K562 (cell line): Measurements from ENCODE around the gene NAPA. TPM values are rescaled to one million over a fixed set of nuclear protein-coding genes. Genes with fewer than 3 reads are reported as not detected.

Source experiments
- CHAMP1 ChIP-seq: fragments of 450-650 bp; IDR thresholded peaks from 2 replicates; pipeline ENCODE4 v1.6.1; 2016; ENCODE audit warnings: mild to moderate bottlenecking
- CREB5 ChIP-seq: fragments of 250-450 bp; sonication (Bioruptor Pico); IDR thresholded peaks from 2 replicates; pipeline ENCODE4 v1.5.0; 2020; ENCODE audit warnings: mild to moderate bottlenecking
- FOXK1 ChIP-seq: sonication (generic); formaldehyde crosslinking; IDR thresholded peaks from 2 replicates; pipeline ENCODE4 v1.8.0; 2022; ENCODE audit warnings: missing genetic modification reagents, mild to moderate bottlenecking, borderline replicate concordance
- GTF2E2 ChIP-seq: fragments of 200-800 bp; sonication (Bioruptor generic); IDR thresholded peaks from 2 replicates; pipeline ENCODE4 v1.6.1; 2016; ENCODE audit warnings: missing genetic modification characterization, missing compliant biosample characterization
- HDGF ChIP-seq: fragments of 450-650 bp; IDR thresholded peaks from 2 replicates; pipeline ENCODE4 v1.6.1; 2016
- KDM1A ChIP-seq, 2 experiments: fragments of 450-650 bp; IDR thresholded peaks; 2 replicates each; pipeline ENCODE4 v1.6.1; 2016; ENCODE audit warnings: mild to moderate bottlenecking in 2 of 2
- MECOM ChIP-seq: fragments of 250-450 bp; sonication (Bioruptor Pico); IDR thresholded peaks from 2 replicates; pipeline ENCODE4 v1.8.0; 2022; ENCODE audit warnings: inconsistent platforms
- PCBP2 ChIP-seq: fragments of 200-400 bp; formaldehyde crosslinking; IDR thresholded peaks from 2 replicates; pipeline ENCODE4 v1.6.1; 2018; ENCODE audit warnings: low read length, low read depth, mild to moderate bottlenecking, moderate library complexity; ENCODE audit not compliant: poor library complexity, severe bottlenecking
- PRPF4 ChIP-seq: fragments of 200-400 bp; formaldehyde crosslinking; IDR thresholded peaks from one replicate; pipeline ENCODE4 v1.6.1; 2017; ENCODE audit warnings: low read length, low read depth, mild to moderate bottlenecking; ENCODE audit not compliant: insufficient read depth, poor library complexity, severe bottlenecking
- PTBP1 ChIP-seq: fragments of 200-400 bp; formaldehyde crosslinking; IDR thresholded peaks from 2 replicates; pipeline ENCODE4 v1.6.1; 2017; ENCODE audit warnings: low read depth, low read length
- PURB ChIP-seq: sonication (generic); formaldehyde crosslinking; IDR thresholded peaks from 2 replicates; pipeline ENCODE4 v1.9.0; 2021; ENCODE audit warnings: low read depth, mild to moderate bottlenecking, missing genetic modification reagents
- SRSF1 ChIP-seq: fragments of 200-400 bp; formaldehyde crosslinking; IDR thresholded peaks from 2 replicates; pipeline ENCODE4 v1.6.1; 2017; ENCODE audit warnings: mild to moderate bottlenecking, low read depth, low read length, moderate library complexity
- TAF1 ChIP-seq: IDR thresholded peaks from 2 replicates; pipeline ENCODE4 v1.6.1; 2011; ENCODE audit warnings: mild to moderate bottlenecking, low read length, moderate library complexity; ENCODE audit not compliant: insufficient read depth, control insufficient read depth, severe bottlenecking; ENCODE audit errors: extremely low read depth
- THRA ChIP-seq: fragments of 450-650 bp; IDR thresholded peaks from 2 replicates; pipeline ENCODE4 v1.6.1; 2017; ENCODE audit warnings: mild to moderate bottlenecking, moderate library complexity
- ZC3H8 ChIP-seq: fragments of 450-650 bp; IDR thresholded peaks from 2 replicates; pipeline ENCODE4 v1.6.1; 2017
- polyA plus RNA-seq, 8 experiments: library from polyadenylated mRNA; depleted of rRNA in 4 of 8; stranded (reverse) in 5 of 8; unstranded in 3 of 8; fragments of >200 nt; fragmentation: Nextera tagmentation in 2 of 8; fragmentation: Illumina TruSeq in 1 of 8; extraction: Ambion mirVana in 2 of 8; extraction: Trizol in 1 of 8; gene quantifications; 2 replicates each; pipeline versions ENCODE4 v1.2.1 to v1.2.3, GENCODE V29; 2011 to 2014; ENCODE audit warnings: inconsistent platforms in 1 of 8, missing spikeins in 1 of 8
- total RNA-seq, 7 experiments: library from RNA; depleted of rRNA in 6 of 7; stranded (reverse); fragments of >200 nt in 6 of 7; fragmentation: Illumina TruSeq in 2 of 7; extraction: Trizol in 2 of 7; gene quantifications; 2 replicates each; pipeline versions ENCODE4 v1.2.1 to v1.2.3, GENCODE V29; 2011 to 2021; ENCODE audit warnings: low replicate concordance in 1 of 7
- TF ChIP-seq, protein P1 (sequence below): fragments of 200-800 bp; sonication (Bioruptor generic); IDR thresholded peaks from 2 replicates; pipeline ENCODE4 v1.6.1; 2017; ENCODE audit warnings: missing genetic modification characterization, missing compliant biosample characterization
- TF ChIP-seq, protein P2 (sequence below): sonication (generic); formaldehyde crosslinking; IDR thresholded peaks from 2 replicates; pipeline ENCODE4 v1.8.1; 2023; ENCODE audit warnings: missing genetic modification reagents, mild to moderate bottlenecking, borderline replicate concordance

The NAPA gene
- total and polyA plus RNA-seq, 9 of the 15 experiments (the other 6 are each of a cell fraction or from before 2014, with no cell fraction given): 5.4 to 98.6 (median 77.5) TPM

DNA sequence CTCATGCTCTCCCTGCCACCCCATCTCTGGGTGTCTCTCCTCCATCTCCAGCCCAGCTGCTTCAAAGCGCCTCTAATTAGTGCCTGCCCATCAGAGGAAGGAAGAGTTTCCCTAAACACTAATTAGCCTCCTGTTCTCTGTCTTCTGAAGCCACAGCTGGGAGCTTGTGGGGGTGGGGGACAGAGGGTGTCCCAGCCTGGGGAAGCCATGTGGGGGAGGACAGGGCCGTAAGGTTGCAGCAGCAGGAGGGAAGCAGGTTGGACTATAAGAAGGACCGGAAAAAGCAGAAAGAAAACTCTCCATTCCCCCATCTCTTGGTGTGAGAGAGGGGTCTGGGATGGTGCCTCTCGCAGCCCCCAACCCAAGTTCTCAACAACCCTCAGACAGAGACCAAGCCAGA, 69.3 kb downstream of the NAPA start (continued):
- no peak for TF ChIP-seq PURB (CRISPR knock-in tag)
- TF ChIP-seq TAF1: no peak
- TF ChIP-seq PTBP1: no peak
- TF ChIP-seq FOXK1 (CRISPR knock-in tag): no peak
- no peak for TF ChIP-seq MECOM (CRISPR knock-in tag)
- no peak for TF ChIP-seq HDGF
- TF ChIP-seq, protein P1, sequence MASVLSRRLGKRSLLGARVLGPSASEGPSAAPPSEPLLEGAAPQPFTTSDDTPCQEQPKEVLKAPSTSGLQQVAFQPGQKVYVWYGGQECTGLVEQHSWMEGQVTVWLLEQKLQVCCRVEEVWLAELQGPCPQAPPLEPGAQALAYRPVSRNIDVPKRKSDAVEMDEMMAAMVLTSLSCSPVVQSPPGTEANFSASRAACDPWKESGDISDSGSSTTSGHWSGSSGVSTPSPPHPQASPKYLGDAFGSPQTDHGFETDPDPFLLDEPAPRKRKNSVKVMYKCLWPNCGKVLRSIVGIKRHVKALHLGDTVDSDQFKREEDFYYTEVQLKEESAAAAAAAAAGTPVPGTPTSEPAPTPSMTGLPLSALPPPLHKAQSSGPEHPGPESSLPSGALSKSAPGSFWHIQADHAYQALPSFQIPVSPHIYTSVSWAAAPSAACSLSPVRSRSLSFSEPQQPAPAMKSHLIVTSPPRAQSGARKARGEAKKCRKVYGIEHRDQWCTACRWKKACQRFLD (CRISPR knock-in tag): no peak
- TF ChIP-seq, protein P2, sequence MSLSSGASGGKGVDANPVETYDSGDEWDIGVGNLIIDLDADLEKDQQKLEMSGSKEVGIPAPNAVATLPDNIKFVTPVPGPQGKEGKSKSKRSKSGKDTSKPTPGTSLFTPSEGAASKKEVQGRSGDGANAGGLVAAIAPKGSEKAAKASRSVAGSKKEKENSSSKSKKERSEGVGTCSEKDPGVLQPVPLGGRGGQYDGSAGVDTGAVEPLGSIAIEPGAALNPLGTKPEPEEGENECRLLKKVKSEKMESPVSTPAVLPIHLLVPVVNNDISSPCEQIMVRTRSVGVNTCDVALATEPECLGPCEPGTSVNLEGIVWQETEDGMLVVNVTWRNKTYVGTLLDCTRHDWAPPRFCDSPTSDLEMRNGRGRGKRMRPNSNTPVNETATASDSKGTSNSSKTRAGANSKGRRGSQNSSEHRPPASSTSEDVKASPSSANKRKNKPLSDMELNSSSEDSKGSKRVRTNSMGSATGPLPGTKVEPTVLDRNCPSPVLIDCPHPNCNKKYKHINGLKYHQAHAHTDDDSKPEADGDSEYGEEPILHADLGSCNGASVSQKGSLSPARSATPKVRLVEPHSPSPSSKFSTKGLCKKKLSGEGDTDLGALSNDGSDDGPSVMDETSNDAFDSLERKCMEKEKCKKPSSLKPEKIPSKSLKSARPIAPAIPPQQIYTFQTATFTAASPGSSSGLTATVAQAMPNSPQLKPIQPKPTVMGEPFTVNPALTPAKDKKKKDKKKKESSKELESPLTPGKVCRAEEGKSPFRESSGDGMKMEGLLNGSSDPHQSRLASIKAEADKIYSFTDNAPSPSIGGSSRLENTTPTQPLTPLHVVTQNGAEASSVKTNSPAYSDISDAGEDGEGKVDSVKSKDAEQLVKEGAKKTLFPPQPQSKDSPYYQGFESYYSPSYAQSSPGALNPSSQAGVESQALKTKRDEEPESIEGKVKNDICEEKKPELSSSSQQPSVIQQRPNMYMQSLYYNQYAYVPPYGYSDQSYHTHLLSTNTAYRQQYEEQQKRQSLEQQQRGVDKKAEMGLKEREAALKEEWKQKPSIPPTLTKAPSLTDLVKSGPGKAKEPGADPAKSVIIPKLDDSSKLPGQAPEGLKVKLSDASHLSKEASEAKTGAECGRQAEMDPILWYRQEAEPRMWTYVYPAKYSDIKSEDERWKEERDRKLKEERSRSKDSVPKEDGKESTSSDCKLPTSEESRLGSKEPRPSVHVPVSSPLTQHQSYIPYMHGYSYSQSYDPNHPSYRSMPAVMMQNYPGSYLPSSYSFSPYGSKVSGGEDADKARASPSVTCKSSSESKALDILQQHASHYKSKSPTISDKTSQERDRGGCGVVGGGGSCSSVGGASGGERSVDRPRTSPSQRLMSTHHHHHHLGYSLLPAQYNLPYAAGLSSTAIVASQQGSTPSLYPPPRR (CRISPR knock-in tag): no peak
- TF ChIP-seq ZC3H8: no peak
- no peak for TF ChIP-seq SRSF1
- TF ChIP-seq GTF2E2: no peak
- TF ChIP-seq PRPF4: no peak
- no peak for TF ChIP-seq THRA
- TF ChIP-seq KDM1A (IDR thresholded peaks at IDR 0.05): peak in 1 of 2 experiments; percentile 58; a peak in 1 of 4 replicates
- no peak for TF ChIP-seq PCBP2
- no peak for TF ChIP-seq CREB5
- TF ChIP-seq CHAMP1: no peak
